Glutamatergic neuron (in vitro differentiated cells): ENCODE results near the gene EIF5A. TPM values are rescaled to one million over a fixed set of nuclear protein-coding genes. Genes with fewer than 3 reads are reported as not detected.
A peak's percentile ranks its signal among the peaks of the same experiment; 100 is the strongest.

Experiments
- DNase-seq: peaks from one replicate; pipeline ENCODE4 v3.0.0; 2022
- H3K27ac Mint-ChIP-seq: one replicate; pipeline ENCODE4 v1.8.0; 2020; ENCODE audit warnings: mild to moderate bottlenecking, mixed read lengths, inconsistent platforms; ENCODE audit not compliant: unreplicated experiment
- H3K27me3 Mint-ChIP-seq: one replicate; pipeline ENCODE4 v1.8.0; 2020; ENCODE audit warnings: mild to moderate bottlenecking, moderate library complexity, mixed read lengths, inconsistent platforms; ENCODE audit not compliant: unreplicated experiment
- H3K36me3 Mint-ChIP-seq: one replicate; pipeline ENCODE4 v1.8.0; 2020; ENCODE audit warnings: mild to moderate bottlenecking, mixed read lengths, inconsistent platforms; ENCODE audit not compliant: unreplicated experiment
- H3K4me1 Mint-ChIP-seq: one replicate; pipeline ENCODE4 v1.8.0; 2020; ENCODE audit warnings: mild to moderate bottlenecking, low read depth, mixed read lengths, inconsistent platforms; ENCODE audit not compliant: unreplicated experiment
- H3K4me3 Mint-ChIP-seq: one replicate; pipeline ENCODE4 v1.8.0; 2020; ENCODE audit warnings: mild to moderate bottlenecking, mixed read lengths, inconsistent platforms; ENCODE audit not compliant: unreplicated experiment
- H3K9me3 Mint-ChIP-seq: one replicate; pipeline ENCODE4 v1.8.0; 2020; ENCODE audit warnings: mild to moderate bottlenecking, moderate library complexity, mixed read lengths, inconsistent platforms; ENCODE audit not compliant: unreplicated experiment
- total RNA-seq: library from RNA; stranded (reverse); fragmentation: NEBNext Ultra II Directional; extraction: Animal tissue kit (Norgen Biotek cat#: 25700); gene quantifications from one replicate; pipeline ENCODE4 v1.2.1, GENCODE V29; 2021; ENCODE audit not compliant: unreplicated experiment
- TF ChIP-seq, protein P1 (sequence below): fragments of 200-600 bp; sonication (generic); IDR thresholded peaks from one replicate; pipeline ENCODE4 v1.5.0; 2021; ENCODE audit not compliant: partially characterized antibody, unreplicated experiment

Gene EIF5A
- total RNA-seq, 1 donor from 2014 or later, result 347 TPM

DNA sequence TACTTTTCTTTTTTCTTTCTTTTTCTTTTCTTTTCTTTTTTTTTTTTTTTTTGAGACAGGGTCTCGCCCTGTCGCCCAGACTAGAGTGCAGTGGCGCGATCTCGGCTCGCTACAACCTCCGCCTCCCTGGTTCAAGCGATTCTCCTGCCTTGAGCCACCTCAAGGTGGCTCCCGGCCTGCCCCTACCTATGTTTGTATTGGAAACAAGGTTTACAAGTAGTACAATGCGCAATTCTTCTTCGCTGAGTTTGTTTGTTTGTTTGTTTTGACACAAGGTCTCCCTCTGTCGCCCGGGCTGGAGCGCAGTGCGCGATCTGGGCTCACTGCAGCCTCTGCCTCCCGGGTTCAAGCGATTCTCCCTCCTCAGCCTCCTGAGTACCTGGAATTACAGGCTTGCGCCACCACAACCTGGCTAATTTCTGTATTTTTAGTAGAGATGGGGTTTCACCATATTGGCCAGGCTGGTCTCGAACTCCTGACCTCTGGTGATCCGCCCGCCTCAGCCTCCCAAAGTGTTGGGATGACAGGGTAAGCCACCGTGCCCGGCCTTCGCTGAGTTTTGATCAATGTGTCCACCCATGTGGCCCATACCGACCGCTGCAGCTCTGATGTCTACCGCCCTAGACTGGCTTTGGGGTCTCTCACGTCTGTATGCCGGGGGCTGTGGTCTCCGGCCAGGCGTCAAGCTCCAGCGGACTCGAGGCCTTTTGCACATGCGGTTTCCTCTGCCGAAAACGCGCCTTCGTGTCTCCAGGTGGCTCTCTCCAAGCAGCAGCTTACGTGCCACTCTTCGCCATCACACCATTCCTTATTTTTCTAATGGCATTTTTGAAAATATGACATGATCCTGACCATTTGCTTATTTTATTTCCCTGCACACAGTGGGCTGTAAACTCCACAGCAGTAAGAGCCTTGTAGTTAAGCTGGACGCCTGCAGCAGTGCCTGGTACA is 11.9 kb upstream of the EIF5A start:
- TF ChIP-seq, protein P1, sequence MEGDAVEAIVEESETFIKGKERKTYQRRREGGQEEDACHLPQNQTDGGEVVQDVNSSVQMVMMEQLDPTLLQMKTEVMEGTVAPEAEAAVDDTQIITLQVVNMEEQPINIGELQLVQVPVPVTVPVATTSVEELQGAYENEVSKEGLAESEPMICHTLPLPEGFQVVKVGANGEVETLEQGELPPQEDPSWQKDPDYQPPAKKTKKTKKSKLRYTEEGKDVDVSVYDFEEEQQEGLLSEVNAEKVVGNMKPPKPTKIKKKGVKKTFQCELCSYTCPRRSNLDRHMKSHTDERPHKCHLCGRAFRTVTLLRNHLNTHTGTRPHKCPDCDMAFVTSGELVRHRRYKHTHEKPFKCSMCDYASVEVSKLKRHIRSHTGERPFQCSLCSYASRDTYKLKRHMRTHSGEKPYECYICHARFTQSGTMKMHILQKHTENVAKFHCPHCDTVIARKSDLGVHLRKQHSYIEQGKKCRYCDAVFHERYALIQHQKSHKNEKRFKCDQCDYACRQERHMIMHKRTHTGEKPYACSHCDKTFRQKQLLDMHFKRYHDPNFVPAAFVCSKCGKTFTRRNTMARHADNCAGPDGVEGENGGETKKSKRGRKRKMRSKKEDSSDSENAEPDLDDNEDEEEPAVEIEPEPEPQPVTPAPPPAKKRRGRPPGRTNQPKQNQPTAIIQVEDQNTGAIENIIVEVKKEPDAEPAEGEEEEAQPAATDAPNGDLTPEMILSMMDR, result no peak
- Mint-ChIP-seq H3K36me3 (no peaks in the 10 kb centered on the region), H3K27ac (peak overlapping the region; percentile 28), H3K9me3 (peaks cover 8% of the 10 kb centered on the region), H3K4me3 (peak overlapping the region; percentile 72), H3K27me3 (peaks cover 27% of the 10 kb centered on the region), H3K4me1 (no peaks in the 10 kb centered on the region)
- no peak for DNase-seq

DNA sequence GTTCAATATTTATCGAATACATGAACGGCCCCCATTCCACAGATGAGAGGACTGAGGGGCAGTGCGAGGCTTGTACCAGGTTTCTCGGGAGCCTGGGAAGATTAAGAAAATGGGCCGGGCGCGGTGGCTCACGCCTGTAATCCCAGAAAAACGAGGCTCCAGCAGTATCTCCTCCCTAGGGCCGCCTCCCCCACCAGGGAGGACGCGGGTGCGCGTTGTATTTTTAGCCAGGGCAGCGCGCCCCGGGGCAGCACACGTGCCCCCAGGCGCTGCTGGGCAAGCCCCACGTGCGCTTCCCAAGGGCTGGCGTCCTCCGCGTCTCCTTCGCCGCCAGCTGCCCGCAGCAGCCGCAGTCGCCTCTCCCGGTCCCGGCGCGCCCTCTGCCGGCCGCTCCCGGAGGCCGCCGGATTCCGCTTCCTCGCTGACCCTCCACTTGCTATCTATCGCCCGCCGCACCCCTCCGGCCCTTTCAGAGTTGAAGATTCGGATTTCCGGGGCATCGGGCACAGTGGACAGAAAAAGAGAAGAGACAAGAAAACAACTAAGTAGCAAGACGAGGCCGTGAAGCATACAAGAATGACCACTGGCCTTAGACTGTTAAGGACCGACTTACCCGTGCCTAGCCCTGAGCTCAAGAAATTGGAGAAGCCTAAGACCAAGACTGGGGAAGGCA is 11.1 kb upstream of the EIF5A start:
- Mint-ChIP-seq H3K9me3 (peaks cover 8% of the 10 kb centered on the region), H3K27ac (peak overlapping the region; percentile 28), H3K4me3 (peak overlapping the region; percentile 55), H3K4me1 (no peaks in the 10 kb centered on the region), H3K36me3 (no peaks in the 10 kb centered on the region), H3K27me3 (peaks cover 22% of the 10 kb centered on the region)
- DNase-seq, result peak; percentile 93
- TF ChIP-seq, protein P1, result peak; percentile 95

DNA sequence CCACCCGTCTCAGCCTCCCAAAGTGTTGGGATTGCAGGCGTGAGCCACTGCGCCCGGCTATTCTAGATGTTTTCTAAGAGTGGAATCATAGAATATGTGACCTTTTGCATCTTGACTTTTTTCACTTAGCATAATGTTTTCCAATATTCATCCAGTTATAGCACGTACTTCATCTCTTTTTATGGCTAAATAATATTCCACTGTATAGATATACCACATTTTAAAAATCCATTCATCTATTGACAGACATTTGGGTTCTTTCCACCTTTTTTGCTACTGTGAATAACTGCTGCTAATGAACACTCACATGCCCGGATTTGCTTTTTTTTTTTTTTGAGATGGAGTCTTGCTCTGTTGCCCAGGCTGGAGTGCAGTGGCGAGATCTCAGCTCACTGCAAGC is 3.2 kb upstream of the EIF5A start:
- TF ChIP-seq, protein P1, result no peak
- no peak overlapping the region for H3K27ac Mint-ChIP-seq
- peaks cover 13% of the 10 kb centered on the region for H3K27me3 Mint-ChIP-seq
- peaks cover 1% of the 10 kb centered on the region for H3K4me1 Mint-ChIP-seq
- H3K9me3 Mint-ChIP-seq, result peaks cover 12% of the 10 kb centered on the region
- no peak for DNase-seq
- H3K4me3 Mint-ChIP-seq, result no peak overlapping the region
- H3K36me3 Mint-ChIP-seq, result peaks cover 3% of the 10 kb centered on the region

DNA sequence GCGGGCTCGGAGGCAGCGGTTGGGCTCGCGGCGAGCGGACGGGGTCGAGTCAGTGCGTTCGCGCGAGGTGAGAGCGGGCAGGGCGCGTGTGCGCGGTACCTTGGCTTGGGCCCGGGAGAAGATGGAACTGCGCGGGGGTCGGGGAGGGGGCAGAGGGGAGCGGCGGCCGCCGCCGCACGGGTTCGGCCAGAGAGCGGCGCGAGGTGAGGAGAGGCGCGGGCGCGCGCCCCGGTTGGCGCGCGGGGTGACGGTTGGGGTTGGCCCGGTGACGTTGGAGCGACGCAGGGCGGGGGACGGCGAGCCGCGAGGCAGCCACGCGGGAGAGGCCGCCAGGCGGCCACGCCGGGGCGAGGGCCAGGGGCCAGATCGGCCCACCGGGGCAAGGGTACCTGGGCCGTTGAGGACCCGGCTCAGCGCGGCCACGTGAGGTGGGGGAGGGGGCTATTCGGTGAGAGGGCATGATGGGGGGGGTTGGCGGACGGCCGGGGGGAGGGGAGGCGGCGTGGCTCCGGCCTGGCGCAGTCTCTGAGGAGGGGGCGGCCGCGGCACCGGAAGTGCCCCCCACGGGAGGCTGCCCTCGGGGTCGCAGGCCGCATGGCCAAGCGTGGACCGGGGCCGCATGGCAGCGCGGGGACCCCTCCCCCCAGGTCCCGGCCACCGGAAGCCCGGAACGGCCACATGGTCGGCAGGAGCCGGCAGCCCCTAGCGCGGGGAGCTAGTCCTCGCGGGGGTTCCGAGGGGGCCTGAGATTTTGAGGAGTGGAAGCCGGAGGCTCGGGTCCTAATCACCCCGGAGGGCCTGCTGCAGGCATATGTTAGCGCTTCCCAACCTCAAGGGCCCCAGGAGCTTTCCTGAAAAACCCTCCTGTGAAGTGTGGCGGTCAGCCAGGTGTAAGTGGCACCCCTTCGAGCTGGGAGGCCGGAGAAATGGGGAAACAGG is 527 bp downstream of the EIF5A start:
- Mint-ChIP-seq H3K27ac (peak overlapping the region; percentile 99), H3K36me3 (peaks cover 10% of the 10 kb centered on the region), H3K4me1 (peaks cover 11% of the 10 kb centered on the region), H3K9me3 (peaks cover 21% of the 10 kb centered on the region), H3K4me3 (peak overlapping the region; percentile 99), H3K27me3 (peaks cover 13% of the 10 kb centered on the region)
- DNase-seq, result peak; percentile 60
- TF ChIP-seq, protein P1, result no peak
